Measurements from ENCODE around the gene ANKRD11. TPM values are rescaled to one million over a fixed set of nuclear protein-coding genes. Genes with fewer than 3 reads are reported as not detected.

ANKRD11 gene
- total RNA-seq, 1 experiment from 2014 or later, result 266 TPM

DNA sequence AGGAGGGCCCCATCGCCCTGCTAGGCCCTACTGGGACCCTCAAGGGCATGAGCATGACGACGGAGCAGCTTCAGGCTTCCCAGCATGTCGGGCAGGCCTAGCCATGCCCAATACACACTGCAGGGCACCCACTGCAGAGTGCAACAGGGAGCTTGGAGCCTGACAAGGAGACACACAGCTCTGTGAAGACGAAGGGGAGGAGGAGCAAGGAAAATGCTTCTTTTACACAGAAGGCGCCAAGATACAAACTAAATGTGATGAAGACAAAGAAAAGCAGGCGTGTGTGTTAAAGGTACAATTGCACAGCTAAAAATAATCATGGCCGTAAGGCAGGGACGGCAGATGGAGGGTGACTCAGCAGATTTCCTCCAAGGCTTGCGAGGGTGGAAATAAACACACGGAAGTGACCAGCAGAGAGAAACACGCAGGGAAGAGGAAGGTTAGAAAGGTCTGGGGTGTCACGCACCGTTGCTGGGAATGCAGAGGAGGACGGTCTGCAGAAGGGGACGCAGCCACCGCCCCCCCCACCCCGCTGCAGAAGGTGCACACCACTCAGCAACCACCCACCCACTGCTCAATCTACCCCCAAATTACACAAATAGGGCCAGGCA is 164.4 kb downstream of the ANKRD11 start (continued):
- peak; percentile 70 for TF ChIP-seq YY1 (IDR thresholded peaks at IDR 0.05; ENCODE audit: extremely low read depth, insufficient replicate concordance, low read depth, low read length)
- no peak for TF ChIP-seq RAD21 (IDR thresholded peaks at IDR 0.05; ENCODE audit: low read depth)
- no peak for TF ChIP-seq FOSL1 (IDR thresholded peaks at IDR 0.05; ENCODE audit: low read depth)

DNA sequence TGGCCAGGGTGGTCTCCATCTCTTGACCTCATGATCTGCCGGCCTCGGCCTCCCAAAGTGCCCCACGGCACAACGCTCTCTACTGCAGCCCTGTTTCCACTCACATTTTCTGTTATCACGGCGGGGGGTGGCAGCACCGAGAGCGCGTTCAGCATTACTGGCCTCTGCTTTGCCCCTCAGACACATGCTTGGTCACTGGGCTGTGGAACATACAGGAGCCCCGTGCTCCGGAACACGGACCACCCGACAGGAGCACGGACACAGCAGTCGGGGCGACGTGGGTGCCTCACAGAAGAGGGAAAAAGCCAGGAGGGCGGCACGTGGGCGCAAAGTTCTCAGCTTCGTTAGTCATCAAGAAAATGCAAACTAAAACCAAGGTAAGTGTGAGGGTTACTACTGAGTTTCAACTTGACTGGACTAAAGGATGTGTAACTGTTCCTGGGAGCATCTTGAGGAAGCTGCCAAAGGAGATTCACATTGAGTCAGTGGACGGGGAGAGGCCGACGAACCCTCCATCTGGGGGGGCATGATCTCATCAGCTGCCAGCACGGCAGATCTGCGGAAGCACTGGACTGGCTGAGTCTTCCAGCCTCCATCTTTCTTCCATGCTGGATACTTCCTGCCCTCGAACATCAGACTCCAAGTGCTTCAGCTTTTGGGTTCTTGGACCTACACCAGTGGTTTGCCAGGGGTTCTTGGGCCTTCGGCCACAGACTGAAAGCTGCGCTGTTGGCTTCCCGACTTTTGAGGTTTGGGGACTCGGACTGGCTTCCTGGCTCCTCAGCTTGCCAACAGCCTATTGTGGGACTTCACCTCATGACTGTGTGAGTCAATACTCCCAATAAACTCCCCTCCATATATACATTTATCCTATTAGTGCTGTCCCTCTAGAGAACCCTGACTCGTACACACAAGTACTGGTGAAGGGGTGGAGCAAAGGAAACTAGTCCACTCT is 166.0 kb downstream of the ANKRD11 start:
- ATAC-seq, result no peak
- Histone ChIP-seq H3K27me3 (ENCODE audit: insufficient read depth, low read length) (no peaks in the 10 kb centered on the region), H3K79me2 (ENCODE audit: insufficient read depth, low read length) (peaks cover 99% of the 10 kb centered on the region), H3K4me2 (ENCODE audit: low read length) (peak overlapping the region; percentile 89), H2AFZ (ENCODE audit: low read depth, low read length, poor library complexity, severe bottlenecking) (no peak overlapping the region), H3K9me3 (ENCODE audit: control insufficient read depth in 1 of 2, insufficient read depth in 1 of 2, low read depth in 1 of 2, low read length in 2 of 2) (no peaks in the 10 kb centered on the region), H3K36me3 (ENCODE audit: control insufficient read depth in 1 of 2, insufficient read depth in 2 of 2, low read length in 2 of 2) (peaks cover 0 to 10% of the 10 kb centered on the region in 2 experiments; a peak in 1 of 4 replicates), H3K4me3 (replicated peaks in 1 of 2; ENCODE audit: low read depth in 1 of 2, low read length in 2 of 2) (no peak overlapping the region), H4K20me1 (ENCODE audit: insufficient read depth) (peaks cover 4% of the 10 kb centered on the region; the same call in 1 of the 2 replicates), H3K9ac (ENCODE audit: low read length) (peak overlapping the region; percentile 67), H3K9me2 (ENCODE audit: insufficient read depth) (no peaks in the 10 kb centered on the region), H3K4me1 (ENCODE audit: control insufficient read depth in 1 of 2, insufficient read depth in 2 of 2, low read length in 2 of 2) (peaks cover 96 to 100% of the 10 kb centered on the region in 2 experiments), H3K27ac (ENCODE audit: low read depth, low read length) (peak overlapping the region; percentile 80)
- no TSS peak for BruUV-seq (replicated peaks)
- intact Hi-C loops (cut with micrococcal nuclease), result loop anchor here (10.0 kb wide), 1 partner anchor 80 kb away; no protein-coding TSS in a partner anchor
- ChIA-PET POLR2A (no interaction called here), CTCF (no interaction called here), RAD21 (ENCODE audit: low non-redundant PET in 1 of 2, low total read pairs in 2 of 2, uncharacterized antibody in 2 of 2, unreplicated experiment in 2 of 2) (no interaction called here)
- DNase-seq (ENCODE audit: low read depth, low spot score), result no peak
- TF ChIP-seq CEBPB (IDR thresholded peaks at IDR 0.05; ENCODE audit: low read depth) (no peak), SIN3A (IDR thresholded peaks at IDR 0.05; ENCODE audit: low read depth) (no peak), ZNF274 (IDR thresholded peaks at IDR 0.05; ENCODE audit: low read depth, low read length) (no peak), EZH2phosphoT487 (IDR thresholded peaks at IDR 0.05; ENCODE audit: borderline replicate concordance) (no peak), ZFX (IDR thresholded peaks at IDR 0.05) (no peak), ELF1 (IDR thresholded peaks at IDR 0.05; ENCODE audit: borderline replicate concordance, low read depth) (no peak), TCF7L2 (IDR thresholded peaks at IDR 0.05; ENCODE audit: borderline replicate concordance, extremely low read depth, insufficient read depth, insufficient read length) (no peak), RAD21 (IDR thresholded peaks at IDR 0.05; ENCODE audit: low read depth) (no peak), FOSL1 (IDR thresholded peaks at IDR 0.05; ENCODE audit: low read depth) (no peak), JUND (IDR thresholded peaks at IDR 0.05) (no peak), EZH2 (IDR thresholded peaks at IDR 0.05) (no peak), SP1 (IDR thresholded peaks at IDR 0.05; ENCODE audit: low read depth) (no peak), POLR2AphosphoS5 (IDR thresholded peaks at IDR 0.05; ENCODE audit: low read depth, low read length) (no peak)
- TF ChIP-seq, protein P1, sequence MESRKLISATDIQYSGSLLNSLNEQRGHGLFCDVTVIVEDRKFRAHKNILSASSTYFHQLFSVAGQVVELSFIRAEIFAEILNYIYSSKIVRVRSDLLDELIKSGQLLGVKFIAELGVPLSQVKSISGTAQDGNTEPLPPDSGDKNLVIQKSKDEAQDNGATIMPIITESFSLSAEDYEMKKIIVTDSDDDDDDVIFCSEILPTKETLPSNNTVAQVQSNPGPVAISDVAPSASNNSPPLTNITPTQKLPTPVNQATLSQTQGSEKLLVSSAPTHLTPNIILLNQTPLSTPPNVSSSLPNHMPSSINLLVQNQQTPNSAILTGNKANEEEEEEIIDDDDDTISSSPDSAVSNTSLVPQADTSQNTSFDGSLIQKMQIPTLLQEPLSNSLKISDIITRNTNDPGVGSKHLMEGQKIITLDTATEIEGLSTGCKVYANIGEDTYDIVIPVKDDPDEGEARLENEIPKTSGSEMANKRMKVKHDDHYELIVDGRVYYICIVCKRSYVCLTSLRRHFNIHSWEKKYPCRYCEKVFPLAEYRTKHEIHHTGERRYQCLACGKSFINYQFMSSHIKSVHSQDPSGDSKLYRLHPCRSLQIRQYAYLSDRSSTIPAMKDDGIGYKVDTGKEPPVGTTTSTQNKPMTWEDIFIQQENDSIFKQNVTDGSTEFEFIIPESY (IDR thresholded peaks at IDR 0.05; ENCODE audit: extremely low read depth, insufficient replicate concordance, low read length), result no peak
- TF ChIP-seq, protein P2, sequence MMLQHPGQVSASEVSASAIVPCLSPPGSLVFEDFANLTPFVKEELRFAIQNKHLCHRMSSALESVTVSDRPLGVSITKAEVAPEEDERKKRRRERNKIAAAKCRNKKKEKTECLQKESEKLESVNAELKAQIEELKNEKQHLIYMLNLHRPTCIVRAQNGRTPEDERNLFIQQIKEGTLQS (IDR thresholded peaks at IDR 0.05), result no peak
- TF ChIP-seq, protein P3, sequence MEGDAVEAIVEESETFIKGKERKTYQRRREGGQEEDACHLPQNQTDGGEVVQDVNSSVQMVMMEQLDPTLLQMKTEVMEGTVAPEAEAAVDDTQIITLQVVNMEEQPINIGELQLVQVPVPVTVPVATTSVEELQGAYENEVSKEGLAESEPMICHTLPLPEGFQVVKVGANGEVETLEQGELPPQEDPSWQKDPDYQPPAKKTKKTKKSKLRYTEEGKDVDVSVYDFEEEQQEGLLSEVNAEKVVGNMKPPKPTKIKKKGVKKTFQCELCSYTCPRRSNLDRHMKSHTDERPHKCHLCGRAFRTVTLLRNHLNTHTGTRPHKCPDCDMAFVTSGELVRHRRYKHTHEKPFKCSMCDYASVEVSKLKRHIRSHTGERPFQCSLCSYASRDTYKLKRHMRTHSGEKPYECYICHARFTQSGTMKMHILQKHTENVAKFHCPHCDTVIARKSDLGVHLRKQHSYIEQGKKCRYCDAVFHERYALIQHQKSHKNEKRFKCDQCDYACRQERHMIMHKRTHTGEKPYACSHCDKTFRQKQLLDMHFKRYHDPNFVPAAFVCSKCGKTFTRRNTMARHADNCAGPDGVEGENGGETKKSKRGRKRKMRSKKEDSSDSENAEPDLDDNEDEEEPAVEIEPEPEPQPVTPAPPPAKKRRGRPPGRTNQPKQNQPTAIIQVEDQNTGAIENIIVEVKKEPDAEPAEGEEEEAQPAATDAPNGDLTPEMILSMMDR (IDR thresholded peaks at IDR 0.05 in 2 of 3, conservative IDR thresholded peaks at IDR 0.05 in 1 of 3; ENCODE audit: borderline replicate concordance in 1 of 3, insufficient read depth in 1 of 3, low read depth in 2 of 3, low read length in 2 of 3), result no peak

Measured in HCT116 (cell line).